Peyer's patch (tissue), 4 donors: Measurements from ENCODE around the gene PDE10A.

Experiments used
- CTCF ChIP-seq, 6 experiments: fragments of 450-650 bp in 4 of 6; fragments of 200-600 bp in 2 of 6; sonication (generic) in 1 of 6; IDR thresholded peaks; one replicate each; pipeline ENCODE4 v1.5.1; 2017 to 2019; ENCODE audit warnings: antibody characterized with exemption in 6 of 6, mild to moderate bottlenecking in 3 of 6, moderate library complexity in 1 of 6
- POLR2A ChIP-seq, 2 donors: fragments of 450-650 bp; IDR thresholded peaks; one replicate each; pipeline ENCODE4 v1.5.1; 2017; ENCODE audit warnings: antibody characterized with exemption in 2 of 2, mild to moderate bottlenecking in 2 of 2, moderate library complexity in 2 of 2

- TF ChIP-seq POLR2A (IDR thresholded peaks at IDR 0.05) (no peak), CTCF (IDR thresholded peaks at IDR 0.05) (no peak)
Observed at GRCh38 chr6:165665384-165665672, 2.3 kb upstream of the PDE10A start.
